Hematopoietic multipotent progenitor cell treated with erythropoietin and hydrocortisone succinate and interleukin-3 and kit ligand, for 15 days (in vitro differentiated cells): ENCODE data around the gene FAM98A.

Experiments
- DNase-seq: peaks from one replicate; pipeline ENCODE4 v3.0.0-alpha.2; 2015; ENCODE audit warnings: low spot score

The FAM98A gene

GRCh38 chr2:33599175-33599942 lies at the start of gene FAM98A:
FAM98A (minus strand) TSS chr2:33599299; CDS start chr2:33599221, 78 bp downstream.
- peak; percentile 97 for DNase-seq

GRCh38 chr2:33645861-33646260 lies 46.8 kb upstream of the FAM98A start:
- DNase-seq: no peak

- DNase-seq: no peak
These were observed 45.1 kb upstream of the FAM98A start for GRCh38 chr2:33644215-33644614.

GRCh38 chr2:33636001-33636400 lies 36.9 kb upstream of the FAM98A start:
- no peak for DNase-seq

- DNase-seq: no peak
These were observed 35.3 kb upstream of the FAM98A start for GRCh38 chr2:33634261-33634910.

- DNase-seq: no peak
These were observed 34.2 kb upstream of the FAM98A start for GRCh38 chr2:33633315-33633714.

- no peak for DNase-seq
These were observed 33.7 kb upstream of the FAM98A start for GRCh38 chr2:33632831-33633230.

- no peak for DNase-seq
These were observed 29.1 kb upstream of the FAM98A start for GRCh38 chr2:33628031-33628827.

- no peak for DNase-seq
These were observed 19.9 kb upstream of the FAM98A start for GRCh38 chr2:33619028-33619427.

GRCh38 chr2:33617989-33618388 lies 18.9 kb upstream of the FAM98A start:
- no peak for DNase-seq

GRCh38 chr2:33617401-33617800 lies 18.3 kb upstream of the FAM98A start:
- DNase-seq: no peak

GRCh38 chr2:33616873-33617272 lies 17.8 kb upstream of the FAM98A start:
- no peak for DNase-seq

GRCh38 chr2:33614190-33614589 lies 15.1 kb upstream of the FAM98A start:
- no peak for DNase-seq

- no peak for DNase-seq
These were observed 8.8 kb upstream of the FAM98A start for GRCh38 chr2:33607905-33608304.

GRCh38 chr2:33607251-33607721 lies 8.2 kb upstream of the FAM98A start:
- no peak for DNase-seq

- DNase-seq: no peak
These were observed 7.5 kb upstream of the FAM98A start for GRCh38 chr2:33606622-33607021.

- no peak for DNase-seq
These were observed 7.0 kb upstream of the FAM98A start for GRCh38 chr2:33606100-33606499.

- DNase-seq: no peak
These were observed 6.0 kb upstream of the FAM98A start for GRCh38 chr2:33605056-33605455.

GRCh38 chr2:33603416-33603815 lies 4.3 kb upstream of the FAM98A start:
- DNase-seq: no peak

GRCh38 chr2:33602201-33602830 lies 3.2 kb upstream of the FAM98A start:
- no peak for DNase-seq

GRCh38 chr2:33599943-33600192 lies 769 bp upstream of the FAM98A start:
- DNase-seq: no peak

- peak; percentile 25 for DNase-seq
These were observed 431 bp downstream of the FAM98A start for GRCh38 chr2:33598561-33599174.
